Astrocyte of the cerebellum (primary cell): ENCODE measurements around the gene VEZF1.

Source experiments
- DNase-seq: peaks from one replicate; pipeline ENCODE4 v3.0.0-alpha.2; 2011; ENCODE audit warnings: low read depth
- H3K4me3 ChIP-seq: 2 replicates; pipeline ENCODE4 v1.5.1; 2011; ENCODE audit warnings: mild to moderate bottlenecking, low read depth, low read length, moderate library complexity
- CTCF ChIP-seq: IDR thresholded peaks from 2 replicates; pipeline ENCODE4 v1.5.1; 2012; ENCODE audit warnings: low read length, low read depth, moderate library complexity, mild to moderate bottlenecking; ENCODE audit errors: missing control alignments
- in situ Hi-C: cut with HindIII; loops from 2 replicates; pipeline ENCODE4 v1.10.0; 2017; ENCODE audit warnings: low sequenced_read_pairs

VEZF1 gene

GRCh38 chr17:57990037-57990436 lies 2.0 kb upstream of the VEZF1 start:
- H3K4me3 ChIP-seq, result no peak overlapping the region
- no peak for DNase-seq
- TF ChIP-seq CTCF, result no peak
- in situ Hi-C loops, result loop anchor here (5.0 kb wide), 1 partner anchor 133 kb away; no protein-coding TSS in a partner anchor

GRCh38 chr17:57988301-57989250 lies 522 bp upstream of the VEZF1 start:
- in situ Hi-C loops, result no loop called here
- H3K4me3 ChIP-seq, result peak overlapping the region; percentile 74
- peak; percentile 4 for TF ChIP-seq CTCF
- DNase-seq, result no peak

GRCh38 chr17:57986841-57987580 lies 1.0 kb downstream of the VEZF1 start:
- peak; percentile 64 for DNase-seq
- TF ChIP-seq CTCF, result no peak
- in situ Hi-C loops, result no loop called here
- H3K4me3 ChIP-seq, result peak overlapping the region; percentile 74

- in situ Hi-C loops, result no loop called here
- peak overlapping the region; percentile 13 for H3K4me3 ChIP-seq
- DNase-seq, result no peak
- no peak for TF ChIP-seq CTCF
Observed at GRCh38 chr17:57985675-57985974, 2.4 kb downstream of the VEZF1 start.

- no peak for TF ChIP-seq CTCF
- in situ Hi-C loops, result loop anchor here (5.0 kb wide), 1 partner anchor 58 kb away; no protein-coding TSS in a partner anchor
- H3K4me3 ChIP-seq, result peak overlapping the region; percentile 13
- no peak for DNase-seq
Observed at GRCh38 chr17:57984936-57985674, 2.9 kb downstream of the VEZF1 start.

GRCh38 chr17:57984261-57984890 lies 3.7 kb downstream of the VEZF1 start:
- no peak for DNase-seq
- in situ Hi-C loops, result loop anchor here (5.0 kb wide), 1 partner anchor 57 kb away; no protein-coding TSS in a partner anchor
- no peak overlapping the region for H3K4me3 ChIP-seq
- no peak for TF ChIP-seq CTCF
